Mucosa of stomach (tissue), 1 donor: Measurements from ENCODE around the gene S100A10.

ENCODE experiments used
- H3K27me3 ChIP-seq: one replicate; pipeline ENCODE4 v1.7.0; 2013; ENCODE audit warnings: mild to moderate bottlenecking, low read length; ENCODE audit not compliant: control insufficient read depth, insufficient read depth
- H3K36me3 ChIP-seq: one replicate; pipeline ENCODE4 v1.7.0; 2013; ENCODE audit warnings: low read length; ENCODE audit not compliant: control insufficient read depth, insufficient read depth
- H3K4me1 ChIP-seq: one replicate; pipeline ENCODE4 v1.7.0; 2013; ENCODE audit warnings: mild to moderate bottlenecking, low read length; ENCODE audit not compliant: control insufficient read depth, insufficient read depth
- H3K4me3 ChIP-seq: one replicate; pipeline ENCODE4 v1.7.0; 2013; ENCODE audit warnings: low read length
- H3K9ac ChIP-seq: one replicate; pipeline ENCODE4 v1.7.0; 2013; ENCODE audit warnings: mild to moderate bottlenecking, low read length, moderate library complexity
- H3K9me3 ChIP-seq: one replicate; pipeline ENCODE4 v1.7.0; 2013; ENCODE audit warnings: mild to moderate bottlenecking, low read length, moderate library complexity; ENCODE audit not compliant: control insufficient read depth
- donor health status: Pancreatic carcinoma.

Gene S100A10

DNA sequence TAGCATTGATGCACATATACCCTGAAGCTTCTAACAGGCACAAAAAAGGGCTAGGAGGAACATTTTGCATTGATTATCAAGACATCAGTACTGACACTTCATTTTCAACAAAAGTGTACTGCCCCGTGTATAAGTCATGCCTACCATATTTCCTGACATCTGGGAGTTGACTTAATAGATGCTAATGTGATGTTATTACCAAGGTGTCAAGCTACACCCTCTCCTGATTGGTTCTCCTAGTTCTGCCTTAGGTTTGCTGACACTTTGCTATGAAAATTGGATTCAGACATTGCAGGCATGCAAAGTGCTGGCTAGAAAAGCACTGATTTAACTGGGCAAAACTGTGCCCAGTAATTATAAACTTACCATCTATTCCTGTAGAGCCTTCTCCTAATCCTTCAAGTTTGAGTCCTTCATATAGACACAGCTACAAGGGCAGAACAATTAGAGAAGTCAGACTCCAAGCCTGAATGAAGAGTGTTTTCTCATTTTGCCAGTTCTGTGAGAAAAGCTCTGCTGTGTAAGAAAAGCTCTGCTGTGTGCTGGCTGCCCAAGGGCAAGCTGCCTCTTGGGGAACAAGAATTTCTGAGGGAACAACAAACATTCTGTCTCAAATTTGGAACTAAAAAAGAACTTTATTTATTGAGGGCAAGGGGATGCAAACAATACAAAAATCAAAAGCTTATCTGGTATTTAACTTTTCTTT is 11.2 kb downstream of the S100A10 start:
- Histone ChIP-seq H3K4me3 (no peak overlapping the region), H3K4me1 (peaks cover 10% of the 10 kb centered on the region), H3K9me3 (no peaks in the 10 kb centered on the region), H3K27me3 (no peaks in the 10 kb centered on the region), H3K36me3 (no peaks in the 10 kb centered on the region), H3K9ac (no peak overlapping the region)

DNA sequence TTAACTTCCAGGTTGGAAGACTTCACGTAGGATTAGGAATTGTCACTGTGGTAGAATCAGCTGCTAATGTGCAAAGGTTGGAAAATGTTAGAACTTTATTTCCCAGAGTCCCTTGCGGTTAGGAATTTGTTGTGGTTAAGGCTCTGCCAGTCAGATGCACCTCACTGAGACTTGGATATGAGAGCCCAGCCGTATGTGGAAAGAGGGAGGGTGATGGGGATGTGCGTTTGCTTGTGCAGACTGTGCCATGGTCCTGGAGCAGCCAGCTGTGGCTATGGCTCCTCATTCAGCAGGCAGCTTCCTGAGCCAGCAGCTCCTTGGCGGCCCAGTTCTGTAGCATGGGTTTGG is 12.5 kb downstream of the S100A10 start:
- peaks cover 19% of the 10 kb centered on the region for H3K4me1 ChIP-seq

DNA sequence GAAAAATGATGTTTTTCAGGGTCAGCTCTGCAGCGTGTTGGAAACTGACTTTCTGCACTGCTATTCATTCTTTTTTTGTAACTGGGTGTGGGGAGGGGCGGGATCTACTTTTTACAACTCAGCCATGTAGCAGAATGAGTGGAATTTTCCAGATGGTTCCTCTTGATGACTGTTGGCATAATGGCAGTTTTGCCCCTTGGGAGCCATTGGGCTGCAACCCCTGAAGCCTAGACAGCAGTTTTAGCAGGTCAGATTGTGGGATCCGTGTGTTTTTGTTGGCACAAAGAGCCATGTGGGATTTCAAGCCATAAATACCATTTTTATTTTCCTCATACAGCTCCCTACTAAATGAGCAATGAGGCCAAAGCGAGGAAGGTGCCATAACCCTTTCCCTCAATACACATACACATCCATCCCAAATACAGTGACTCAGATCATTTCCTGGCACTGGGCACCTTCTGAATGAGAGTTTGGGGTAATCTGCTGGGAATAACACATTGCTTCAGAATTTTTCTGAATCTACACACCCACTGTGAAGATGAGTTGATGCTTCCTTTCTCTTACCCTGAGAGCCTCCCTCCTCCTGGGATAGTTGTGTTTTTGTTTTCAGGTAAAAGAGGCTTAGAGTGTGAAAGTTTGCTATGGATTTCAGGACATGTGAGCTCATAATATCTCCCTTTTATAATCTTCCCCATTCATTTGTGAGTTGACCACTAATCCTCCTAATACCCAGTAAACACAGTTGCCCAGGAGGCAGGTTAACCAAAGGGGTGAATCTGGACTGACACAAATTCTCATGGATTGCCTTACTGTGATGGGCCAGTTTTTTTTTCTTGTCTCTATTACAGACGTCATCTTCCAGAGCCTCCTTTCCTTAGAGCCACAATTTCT is 13.1 kb downstream of the S100A10 start:
- peaks cover 24% of the 10 kb centered on the region for H3K4me1 ChIP-seq
- H3K4me3 ChIP-seq: no peak overlapping the region
- no peaks in the 10 kb centered on the region for H3K9me3 ChIP-seq
- H3K27me3 ChIP-seq: no peaks in the 10 kb centered on the region
- H3K9ac ChIP-seq: no peak overlapping the region
- no peaks in the 10 kb centered on the region for H3K36me3 ChIP-seq

More for the DNA sequence above, 12.5 kb downstream of the S100A10 start:
- H3K9ac ChIP-seq: no peak overlapping the region
- no peaks in the 10 kb centered on the region for H3K36me3 ChIP-seq
- no peak overlapping the region for H3K4me3 ChIP-seq
- no peaks in the 10 kb centered on the region for H3K9me3 ChIP-seq
- no peaks in the 10 kb centered on the region for H3K27me3 ChIP-seq

DNA sequence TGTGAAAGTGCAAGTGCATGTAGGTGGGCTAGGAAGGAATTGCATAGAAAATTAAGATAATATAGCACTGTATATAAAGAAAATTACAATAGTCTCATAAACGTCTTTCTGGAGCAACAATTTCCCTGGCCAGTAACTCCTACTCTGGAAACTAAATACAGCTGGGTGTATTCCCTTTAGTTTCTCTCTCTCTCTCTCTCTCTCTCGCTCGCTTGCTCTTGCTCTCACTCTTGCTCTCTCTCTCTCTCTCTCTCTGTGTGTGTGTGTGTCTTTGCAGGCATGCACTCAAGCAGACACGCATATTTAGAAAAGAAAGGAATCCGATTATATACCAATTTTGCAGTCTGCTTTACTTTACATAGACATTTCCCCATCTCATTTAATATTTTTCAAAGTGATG is 14.7 kb downstream of the S100A10 start:
- Histone ChIP-seq H3K4me3 (no peak overlapping the region), H3K36me3 (no peaks in the 10 kb centered on the region), H3K9me3 (no peaks in the 10 kb centered on the region), H3K27me3 (no peaks in the 10 kb centered on the region), H3K9ac (no peak overlapping the region), H3K4me1 (peaks cover 25% of the 10 kb centered on the region)

DNA sequence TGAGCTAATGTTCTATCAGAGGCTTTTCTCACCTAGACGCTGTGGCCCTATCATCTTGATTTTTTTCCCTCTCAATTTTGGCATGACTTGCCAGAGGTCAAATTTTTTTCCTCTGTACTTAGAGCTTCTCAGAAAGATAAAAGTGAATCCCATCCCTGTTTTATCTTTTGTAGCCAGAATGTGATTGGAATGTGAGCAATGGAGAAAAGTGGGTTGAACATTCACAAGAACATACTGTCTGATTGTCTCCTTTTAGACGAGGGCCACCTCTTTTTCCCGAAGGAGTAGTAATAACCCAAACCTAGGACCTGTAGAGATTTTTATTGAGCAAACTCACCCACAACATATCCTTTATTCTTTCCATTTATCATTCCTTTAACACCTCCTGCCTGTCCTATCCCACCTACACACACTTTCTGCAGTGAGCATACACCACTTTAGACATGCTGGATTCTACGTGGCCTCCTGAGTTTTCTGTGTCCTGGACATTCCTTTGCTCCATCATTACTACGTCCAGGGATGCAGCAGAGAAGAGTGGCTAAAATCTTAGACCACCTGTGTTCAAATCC is 15.9 kb downstream of the S100A10 start:
- Histone ChIP-seq H3K9ac (no peak overlapping the region), H3K9me3 (no peaks in the 10 kb centered on the region), H3K36me3 (no peaks in the 10 kb centered on the region), H3K4me1 (peaks cover 35% of the 10 kb centered on the region), H3K4me3 (no peak overlapping the region), H3K27me3 (no peaks in the 10 kb centered on the region)

DNA sequence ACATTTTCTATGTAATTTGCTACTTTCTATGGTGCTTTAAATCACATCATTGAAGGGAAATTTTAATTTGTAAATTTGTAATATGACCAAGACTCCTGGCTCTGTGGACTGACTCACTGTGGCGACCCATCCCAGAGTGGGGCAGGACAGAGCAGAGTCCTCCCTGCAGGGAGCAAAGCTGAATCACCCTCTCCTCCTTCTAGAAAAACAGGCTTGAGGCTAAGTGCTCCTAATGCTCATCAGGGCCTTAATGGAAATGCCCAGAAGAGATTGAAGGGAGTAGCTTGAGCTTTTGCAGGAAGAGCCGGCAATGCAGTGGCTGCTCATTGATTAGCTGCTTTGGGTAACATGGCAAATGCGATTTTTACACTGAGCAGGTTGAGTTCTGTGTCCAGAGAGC is 16.8 kb downstream of the S100A10 start:
- Histone ChIP-seq H3K36me3 (no peaks in the 10 kb centered on the region), H3K27me3 (no peaks in the 10 kb centered on the region), H3K4me1 (peaks cover 39% of the 10 kb centered on the region), H3K9me3 (no peaks in the 10 kb centered on the region), H3K9ac (no peak overlapping the region), H3K4me3 (no peak overlapping the region)

DNA sequence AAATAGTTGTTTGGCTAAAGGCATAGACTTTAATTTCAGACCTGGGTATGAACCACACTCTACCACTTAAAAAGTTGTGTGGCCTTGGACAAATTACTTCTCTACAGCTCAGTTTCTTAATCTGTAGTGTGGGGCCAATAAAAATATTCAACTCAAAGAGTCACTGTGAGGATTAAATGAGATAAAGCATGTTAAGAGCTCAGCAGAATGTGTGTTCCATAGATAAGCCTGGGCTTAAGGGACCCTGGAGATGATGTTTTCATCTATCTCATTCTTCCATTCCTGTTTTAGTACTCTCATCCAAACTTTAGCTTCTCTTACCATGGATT is 17.7 kb downstream of the S100A10 start:
- H3K4me1 ChIP-seq: peaks cover 34% of the 10 kb centered on the region

DNA sequence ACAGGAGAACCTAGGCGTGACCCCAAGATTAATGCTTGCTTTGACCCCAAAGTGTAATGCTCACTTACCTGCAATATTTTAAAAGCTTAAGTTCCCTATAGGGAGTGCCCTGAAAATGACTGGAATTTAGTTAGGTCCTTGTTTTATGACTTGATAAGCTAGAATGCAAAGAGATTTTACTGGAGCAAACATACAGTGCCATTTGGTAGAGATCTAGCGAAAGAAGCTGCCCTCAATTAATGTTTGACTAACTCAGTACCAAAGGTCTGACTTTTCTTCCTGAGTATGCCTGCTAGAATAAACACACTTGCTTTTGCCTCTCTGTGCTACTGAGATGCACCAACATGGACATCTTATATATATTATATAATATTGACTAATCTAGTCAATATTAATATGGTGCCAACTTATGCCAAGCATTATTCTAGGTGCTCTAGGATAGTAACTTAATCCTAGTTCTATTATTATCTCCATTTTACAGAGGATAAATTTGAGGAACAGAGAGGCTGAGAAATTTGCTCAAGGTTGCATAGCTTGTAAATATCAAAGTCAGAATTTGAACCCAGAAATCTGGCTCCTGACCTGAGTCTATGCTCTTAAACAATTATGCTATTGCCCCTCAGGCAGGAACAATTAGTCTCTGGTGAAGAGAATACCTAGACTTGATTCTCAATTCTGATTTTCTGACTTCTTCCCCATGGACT is 18.2 kb downstream of the S100A10 start:
- Histone ChIP-seq H3K4me1 (peaks cover 36% of the 10 kb centered on the region), H3K9ac (no peak overlapping the region), H3K9me3 (no peaks in the 10 kb centered on the region), H3K36me3 (no peaks in the 10 kb centered on the region), H3K27me3 (no peaks in the 10 kb centered on the region), H3K4me3 (no peak overlapping the region)

More for the DNA sequence above, 17.7 kb downstream of the S100A10 start:
- no peaks in the 10 kb centered on the region for H3K9me3 ChIP-seq
- no peak overlapping the region for H3K9ac ChIP-seq
- no peaks in the 10 kb centered on the region for H3K36me3 ChIP-seq
- no peak overlapping the region for H3K4me3 ChIP-seq
- no peaks in the 10 kb centered on the region for H3K27me3 ChIP-seq

DNA sequence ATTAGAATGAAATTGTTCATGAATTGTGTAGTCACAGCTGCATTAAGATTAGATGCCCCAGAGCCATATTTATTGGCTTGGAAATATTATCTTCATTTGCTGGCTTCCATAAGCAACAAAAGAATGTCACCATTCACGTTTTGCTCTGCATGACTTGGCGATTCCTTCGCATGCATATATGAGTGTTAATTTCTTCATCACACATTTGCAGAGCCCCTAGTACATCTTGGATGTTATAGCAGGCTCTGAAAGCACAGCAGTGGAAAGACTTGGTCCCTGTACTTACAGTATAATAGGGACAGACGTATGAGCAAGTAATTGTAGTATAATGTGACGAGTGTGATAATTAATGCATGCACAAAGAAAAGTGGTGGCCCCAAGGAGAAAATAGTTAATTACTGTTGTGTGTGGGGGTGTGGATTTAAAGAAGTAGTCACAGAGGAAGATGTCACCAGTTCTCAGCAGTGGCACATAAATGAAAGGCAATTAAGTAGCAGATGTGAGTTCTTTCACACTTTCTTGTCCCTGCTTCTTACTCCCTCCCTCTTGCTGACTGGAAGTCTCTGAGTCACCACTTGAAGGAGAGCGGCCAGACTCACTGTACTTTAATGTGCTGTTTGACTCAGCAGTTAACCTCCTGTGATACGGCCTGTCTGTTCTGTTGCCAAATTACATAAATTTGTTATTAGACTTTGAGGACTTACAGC is 21.0 kb downstream of the S100A10 start:
- H3K4me3 ChIP-seq: no peak overlapping the region
- no peak overlapping the region for H3K9ac ChIP-seq
- no peaks in the 10 kb centered on the region for H3K36me3 ChIP-seq
- H3K4me1 ChIP-seq: peaks cover 53% of the 10 kb centered on the region
- no peaks in the 10 kb centered on the region for H3K9me3 ChIP-seq
- H3K27me3 ChIP-seq: no peaks in the 10 kb centered on the region

DNA sequence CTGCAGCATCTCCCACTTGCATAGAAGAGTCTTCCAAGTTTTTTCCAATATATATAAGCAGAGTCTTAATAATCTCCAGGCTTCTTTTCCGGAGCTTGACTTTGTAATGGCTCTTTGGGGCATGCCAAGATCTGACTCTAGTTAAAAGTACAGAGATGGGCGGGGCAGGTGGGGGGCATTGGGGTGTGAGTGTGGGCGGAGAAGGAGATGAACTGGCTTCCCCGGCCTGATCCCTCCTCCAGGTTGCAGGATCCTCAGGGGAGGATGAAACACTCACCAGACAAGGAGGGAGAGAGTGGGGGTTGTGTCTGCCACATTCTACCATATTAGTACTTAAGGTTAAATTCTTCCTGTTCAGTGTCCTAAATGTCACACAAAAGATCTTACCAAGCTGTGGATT is 23.0 kb downstream of the S100A10 start:
- Histone ChIP-seq H3K9me3 (no peaks in the 10 kb centered on the region), H3K4me3 (no peak overlapping the region), H3K27me3 (no peaks in the 10 kb centered on the region), H3K4me1 (peaks cover 40% of the 10 kb centered on the region), H3K36me3 (no peaks in the 10 kb centered on the region), H3K9ac (no peak overlapping the region)

DNA sequence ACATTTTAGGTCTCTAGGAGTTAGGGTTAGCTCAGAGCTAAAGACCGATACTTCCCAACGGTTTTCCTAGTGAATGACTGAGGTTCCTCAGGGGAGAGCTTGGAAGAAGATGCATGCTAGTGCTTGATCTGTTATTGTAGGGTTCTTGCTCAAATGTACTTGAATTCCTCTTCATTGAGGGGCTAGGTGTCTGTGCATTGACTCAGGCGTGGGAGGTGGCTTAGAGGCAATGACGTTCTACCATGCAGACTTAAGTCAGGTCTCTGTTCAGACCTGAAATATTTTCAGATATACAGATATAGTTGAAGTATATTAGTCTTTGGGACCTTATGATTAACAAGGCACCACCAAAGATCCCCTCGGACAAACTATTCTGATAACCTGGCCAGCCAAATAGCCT is 23.5 kb downstream of the S100A10 start:
- H3K4me1 ChIP-seq: peaks cover 37% of the 10 kb centered on the region
- no peaks in the 10 kb centered on the region for H3K27me3 ChIP-seq
- H3K9me3 ChIP-seq: no peaks in the 10 kb centered on the region
- no peak overlapping the region for H3K9ac ChIP-seq
- H3K4me3 ChIP-seq: no peak overlapping the region
- no peaks in the 10 kb centered on the region for H3K36me3 ChIP-seq
